HEK293T (cell line): ENCODE measurements around the gene ACVR1B.

Experiments used
- BHLHE40 ChIP-seq: fragments of 450-650 bp; IDR thresholded peaks from 2 replicates; pipeline ENCODE4 v1.6.1; 2016; ENCODE audit warnings: mild to moderate bottlenecking, moderate library complexity, borderline replicate concordance
- ELF4 ChIP-seq: fragments of 450-650 bp; IDR thresholded peaks from 2 replicates; pipeline ENCODE4 v1.6.1; 2017; ENCODE audit warnings: antibody characterized with exemption
- FOXA1 ChIP-seq: fragments of 450-650 bp; IDR thresholded peaks from 2 replicates; pipeline ENCODE4 v1.6.1; 2016; ENCODE audit warnings: mild to moderate bottlenecking
- FOXK2 ChIP-seq: fragments of 450-650 bp; IDR thresholded peaks from 2 replicates; pipeline ENCODE4 v1.6.1; 2016; ENCODE audit warnings: mild to moderate bottlenecking
- FOXM1 ChIP-seq: fragments of 450-650 bp; IDR thresholded peaks from 2 replicates; pipeline ENCODE4 v1.6.1; 2017; ENCODE audit warnings: mild to moderate bottlenecking, borderline replicate concordance
- HDGF ChIP-seq: fragments of 450-650 bp; IDR thresholded peaks from 2 replicates; pipeline ENCODE4 v1.6.1; 2017; ENCODE audit warnings: antibody characterized with exemption, borderline replicate concordance
- L3MBTL2 ChIP-seq: fragments of 450-650 bp; conservative IDR thresholded peaks from 2 replicates; pipeline ENCODE4 v1.6.1; 2016; ENCODE audit warnings: mild to moderate bottlenecking
- LEF1 ChIP-seq: fragments of 450-650 bp; IDR thresholded peaks from 2 replicates; pipeline ENCODE4 v1.6.1; 2017; ENCODE audit warnings: mild to moderate bottlenecking, borderline replicate concordance
- NFRKB ChIP-seq: fragments of 450-650 bp; IDR thresholded peaks from 2 replicates; pipeline ENCODE4 v1.6.1; 2016; ENCODE audit warnings: mild to moderate bottlenecking, moderate library complexity
- SP1 ChIP-seq: fragments of 450-650 bp; IDR thresholded peaks from 2 replicates; pipeline ENCODE4 v1.6.1; 2017
- SUZ12 ChIP-seq: fragments of 450-650 bp; IDR thresholded peaks from 2 replicates; pipeline ENCODE4 v1.6.1; 2016; ENCODE audit warnings: mild to moderate bottlenecking
- ZNF384 ChIP-seq: fragments of 450-650 bp; IDR thresholded peaks from 2 replicates; pipeline ENCODE4 v1.6.1; 2016
- TF ChIP-seq, protein P1 (sequence below): fragments of 450-650 bp; IDR thresholded peaks from 2 replicates; pipeline ENCODE4 v1.6.1; 2016

DNA sequence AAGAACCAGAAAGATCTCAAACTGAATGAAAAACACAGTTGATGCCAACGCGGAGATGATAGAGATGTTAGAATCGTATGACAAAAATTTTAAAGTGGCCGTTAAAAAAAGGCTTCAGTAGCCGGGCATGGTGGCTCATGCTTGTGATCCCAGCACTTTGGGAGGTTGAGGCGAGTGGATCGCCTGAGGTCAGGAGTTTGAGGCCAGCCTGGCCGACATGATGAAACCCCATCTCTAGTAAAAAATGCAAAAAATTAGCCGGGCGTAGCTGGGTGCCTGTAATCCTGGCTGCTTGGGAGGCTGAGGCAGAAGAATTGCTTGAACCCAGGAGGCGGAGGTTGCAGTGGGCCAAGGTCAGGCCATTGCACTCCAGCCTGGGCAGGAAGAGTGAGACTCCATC is 49.6 kb upstream of the ACVR1B start:
- TF ChIP-seq ZNF384 (no peak), NFRKB (no peak), SP1 (no peak), HDGF (no peak), BHLHE40 (no peak), SUZ12 (no peak), LEF1 (no peak), ELF4 (no peak), FOXM1 (no peak), L3MBTL2 (no peak), FOXK2 (no peak), FOXA1 (no peak)
- TF ChIP-seq, protein P1, sequence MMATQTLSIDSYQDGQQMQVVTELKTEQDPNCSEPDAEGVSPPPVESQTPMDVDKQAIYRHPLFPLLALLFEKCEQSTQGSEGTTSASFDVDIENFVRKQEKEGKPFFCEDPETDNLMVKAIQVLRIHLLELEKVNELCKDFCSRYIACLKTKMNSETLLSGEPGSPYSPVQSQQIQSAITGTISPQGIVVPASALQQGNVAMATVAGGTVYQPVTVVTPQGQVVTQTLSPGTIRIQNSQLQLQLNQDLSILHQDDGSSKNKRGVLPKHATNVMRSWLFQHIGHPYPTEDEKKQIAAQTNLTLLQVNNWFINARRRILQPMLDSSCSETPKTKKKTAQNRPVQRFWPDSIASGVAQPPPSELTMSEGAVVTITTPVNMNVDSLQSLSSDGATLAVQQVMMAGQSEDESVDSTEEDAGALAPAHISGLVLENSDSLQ, result no peak
